TTC549 (cell line): ENCODE data around the gene PTGES3L.

Source experiments
- FAIRE-seq: peaks from 2 replicates; lab custom pipeline; 2012; peaks lifted over from hg19 to GRCh38; lab: Jason Lieb, UNC

PTGES3L gene

DNA sequence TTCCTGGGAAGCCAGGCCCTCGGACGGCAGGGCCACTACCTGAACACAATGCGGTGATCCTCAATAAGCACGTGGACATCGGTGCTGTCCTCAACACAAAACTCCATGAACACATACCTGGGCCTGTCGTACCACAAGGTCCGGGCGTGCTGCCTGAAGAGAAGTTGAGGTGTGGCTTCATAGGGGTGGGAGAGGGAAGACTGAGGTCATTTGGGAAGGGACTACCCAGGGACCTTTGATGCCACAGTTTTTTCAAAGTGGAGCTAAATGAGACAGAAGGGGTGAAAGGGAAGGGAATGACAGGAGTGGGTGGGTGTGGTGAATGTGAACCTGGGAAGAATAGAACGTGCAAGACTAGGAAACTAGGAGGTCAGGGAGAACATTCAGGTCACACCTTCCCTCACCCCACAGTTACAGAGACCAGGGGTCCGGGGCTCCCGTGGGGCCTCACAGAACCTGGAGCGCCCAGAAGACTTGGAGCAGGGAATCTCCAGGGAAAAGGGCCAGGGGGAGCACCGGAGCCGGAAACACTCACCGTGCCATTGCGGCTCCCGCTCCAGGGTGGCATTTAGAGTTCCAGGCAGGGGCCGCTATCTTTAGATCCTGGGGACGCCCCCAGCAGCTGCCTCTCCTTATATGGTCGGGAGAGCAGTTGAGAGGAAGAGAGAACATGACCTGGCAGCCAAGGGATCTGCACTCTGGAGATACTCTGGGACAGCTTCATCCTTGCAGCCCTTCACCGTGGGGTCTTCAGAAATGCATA, at the start of gene PTGES3L:
Gene PTGES3L, minus strand, starts transcription at position 570 of the 763 bp plus-strand sequence. Its CDS starts 27 bp downstream, at position 543.
- no peak for FAIRE-seq

DNA sequence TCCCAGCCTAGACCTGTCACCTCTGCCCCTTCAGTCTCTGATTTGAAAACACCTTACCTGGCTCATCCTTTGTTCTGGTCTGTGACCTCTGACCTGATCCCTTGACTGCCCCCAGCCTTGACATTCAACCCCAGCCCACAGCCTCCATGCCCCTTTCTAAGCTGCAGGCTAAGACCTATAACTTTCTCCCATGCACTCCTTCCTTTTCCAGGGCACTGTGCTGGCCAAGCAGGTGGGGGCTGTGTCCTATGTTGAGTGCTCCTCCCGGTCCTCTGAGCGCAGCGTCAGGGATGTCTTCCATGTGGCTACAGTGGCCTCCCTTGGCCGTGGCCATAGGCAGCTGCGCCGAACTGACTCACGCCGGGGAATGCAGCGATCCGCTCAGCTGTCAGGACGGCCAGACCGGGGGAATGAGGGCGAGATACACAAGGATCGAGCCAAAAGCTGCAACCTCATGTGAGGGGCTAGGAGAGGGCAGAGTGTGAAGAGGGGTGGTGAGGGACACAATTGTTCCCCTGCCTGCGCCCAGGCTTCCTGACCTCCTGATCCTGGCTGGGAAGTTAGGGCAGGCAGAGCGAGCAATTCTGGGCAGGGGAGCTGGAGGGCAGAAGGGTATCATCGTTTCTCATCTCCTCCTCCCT, 48.5 kb upstream of the PTGES3L start:
- no peak for FAIRE-seq

DNA sequence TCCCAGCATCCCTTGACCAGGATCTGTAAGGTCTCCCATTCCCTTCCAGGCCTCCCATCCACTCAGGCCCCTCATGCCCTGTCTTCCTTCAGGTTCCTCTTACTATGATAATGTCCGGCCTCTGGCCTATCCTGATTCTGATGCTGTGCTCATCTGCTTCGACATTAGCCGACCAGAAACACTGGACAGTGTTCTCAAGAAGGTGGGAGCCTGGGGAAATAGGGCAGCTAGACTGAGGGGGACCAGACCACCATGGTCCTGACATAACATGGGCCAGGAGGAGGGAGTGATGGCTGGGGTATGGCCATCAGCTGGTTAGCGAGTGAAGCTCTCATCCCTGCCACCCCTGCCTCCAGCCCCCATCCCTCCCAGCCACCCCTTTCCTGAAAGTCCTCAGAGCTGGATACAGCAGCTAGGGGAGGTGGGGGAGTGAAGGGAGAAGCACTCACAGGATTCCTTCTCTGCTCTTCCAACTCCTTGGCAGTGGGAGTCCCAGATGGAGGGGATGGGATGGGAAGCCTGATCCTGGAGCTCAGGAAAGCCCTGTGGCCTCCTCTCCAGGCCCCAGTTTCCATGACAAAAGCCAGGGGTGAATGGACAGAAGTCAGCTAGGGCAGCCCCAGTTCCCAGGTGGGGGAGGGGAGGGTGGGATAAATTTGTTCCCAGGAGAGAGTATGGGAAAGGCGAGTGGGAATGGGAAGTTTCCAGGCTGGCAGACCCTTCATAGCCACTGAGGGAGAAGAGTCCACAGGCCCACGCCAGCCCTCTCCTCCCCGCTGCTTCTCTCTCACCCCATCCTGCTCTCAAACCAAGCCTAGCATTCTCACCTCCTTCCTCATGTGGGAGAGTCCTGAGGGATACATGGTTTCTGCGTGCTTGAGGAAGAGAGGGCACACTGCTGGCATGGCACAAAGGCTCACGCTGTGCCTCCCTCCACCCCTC, 47.5 kb upstream of the PTGES3L start:
- FAIRE-seq, result no peak

DNA sequence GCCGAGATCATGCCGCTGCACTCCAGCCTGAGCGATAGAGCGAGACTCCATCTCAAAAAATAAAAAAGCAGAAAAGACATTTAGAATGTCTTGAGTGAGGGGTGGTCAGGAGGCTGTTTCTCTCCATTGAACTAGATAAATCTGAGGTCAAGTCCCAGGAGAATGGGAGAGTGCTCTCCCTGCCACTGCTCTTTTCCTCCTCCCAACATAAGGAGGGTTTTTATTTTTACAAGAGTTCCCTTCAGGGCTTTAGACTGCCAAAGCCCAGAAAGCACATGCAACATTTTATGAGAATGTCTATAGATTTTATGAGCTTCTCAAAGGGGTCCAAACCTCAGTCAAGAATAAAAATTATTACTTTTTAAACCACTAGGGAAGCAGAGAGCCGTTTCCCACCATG, 46.7 kb upstream of the PTGES3L start:
- no peak for FAIRE-seq

DNA sequence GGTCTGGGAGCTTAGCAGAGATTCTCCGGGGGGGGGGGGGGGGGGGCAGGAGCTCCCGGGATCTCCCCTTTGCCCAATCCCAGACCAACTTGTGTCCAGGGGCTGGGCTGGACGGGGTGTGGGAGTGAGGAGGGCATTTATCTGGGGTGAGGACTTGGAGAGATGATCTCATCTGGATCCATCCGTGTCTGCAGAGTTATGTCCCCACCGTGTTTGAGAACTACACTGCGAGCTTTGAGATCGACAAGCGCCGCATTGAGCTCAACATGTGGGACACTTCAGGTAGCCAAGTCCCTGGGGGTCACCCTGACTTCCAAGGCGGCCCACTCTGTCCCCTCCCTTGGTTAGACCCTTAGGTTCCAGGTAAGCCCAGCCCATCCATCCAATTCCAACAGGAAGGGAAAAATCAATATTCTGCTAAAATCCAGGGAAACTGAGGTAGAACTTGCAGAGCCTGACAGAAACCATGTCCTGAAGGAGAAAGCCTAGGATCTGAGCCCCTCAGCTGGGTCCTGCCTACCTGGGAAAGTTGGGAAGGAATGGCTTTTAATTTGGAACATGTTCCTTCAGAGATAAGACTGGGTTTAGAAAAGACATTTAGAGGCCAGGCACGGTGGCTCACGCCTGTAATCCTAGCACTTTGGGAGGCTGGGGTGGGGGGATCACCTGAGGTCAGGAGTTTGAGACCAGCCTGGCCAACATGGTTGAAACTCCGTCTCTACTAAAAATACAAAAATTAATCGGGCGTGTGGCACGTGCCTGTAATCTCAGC, 46.1 kb upstream of the PTGES3L start:
- no peak for FAIRE-seq

DNA sequence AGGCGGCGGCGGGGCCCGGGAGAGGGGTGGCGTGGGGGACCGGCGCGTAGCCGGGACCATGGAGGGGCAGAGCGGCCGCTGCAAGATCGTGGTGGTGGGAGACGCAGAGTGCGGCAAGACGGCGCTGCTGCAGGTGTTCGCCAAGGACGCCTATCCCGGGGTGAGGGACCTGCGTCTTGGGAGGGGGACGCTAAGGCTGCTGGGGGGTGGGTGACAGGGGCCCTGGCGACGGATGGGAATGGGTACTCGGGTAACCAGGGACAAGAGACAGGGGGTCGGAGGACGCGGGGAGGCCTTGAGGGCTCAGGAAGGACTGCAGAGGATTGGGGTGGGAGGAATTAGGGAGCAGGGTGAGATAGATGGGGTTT, 45.4 kb upstream of the PTGES3L start:
- no peak for FAIRE-seq

DNA sequence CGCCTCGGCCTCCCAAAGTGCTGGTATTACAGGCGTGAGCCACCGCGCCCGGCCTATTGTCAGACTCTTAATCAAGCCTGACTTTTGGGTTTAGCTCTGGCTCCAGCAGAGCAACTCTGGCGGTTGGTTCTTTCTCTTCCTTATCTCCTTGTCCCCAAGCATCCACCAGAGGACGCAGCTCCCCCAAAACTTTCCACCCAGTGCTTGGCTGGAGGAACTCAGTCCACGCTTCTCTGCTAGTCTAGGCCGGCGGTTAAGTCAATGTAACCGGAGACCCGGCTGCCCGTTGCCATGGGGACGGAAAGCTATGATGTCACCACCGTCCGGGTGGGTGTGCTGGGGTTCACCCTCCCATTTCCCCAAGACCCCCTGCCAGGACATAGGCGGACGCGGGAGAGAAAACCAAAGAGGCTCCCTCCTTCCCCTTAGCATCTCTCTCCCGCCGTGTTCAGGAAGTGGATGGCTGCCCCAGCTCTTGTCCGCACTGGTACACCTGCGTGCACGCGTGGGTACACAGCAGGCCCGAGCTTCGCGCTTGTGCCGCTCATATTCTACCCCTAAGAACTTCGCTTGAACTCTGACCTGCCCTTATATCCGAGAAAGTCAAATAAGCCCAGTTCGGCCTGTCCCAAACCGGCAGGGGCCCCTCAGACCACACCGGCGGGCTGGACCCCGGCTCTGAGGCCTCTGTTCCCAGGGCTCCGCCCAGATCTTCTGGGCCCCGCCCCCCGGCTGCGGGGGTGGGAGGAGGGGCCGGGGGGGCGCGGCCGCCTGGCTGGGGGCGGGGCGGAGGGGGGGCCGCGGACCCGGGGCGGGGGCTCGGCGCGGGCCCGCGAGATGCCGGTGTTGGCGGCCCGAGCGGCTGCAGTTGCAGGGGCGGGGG, 44.8 kb upstream of the PTGES3L start, which contains the start of gene RND2:
Gene RND2, plus strand, starts transcription at position 825 of the 883 bp plus-strand sequence. CDS start 117 bp downstream, outside the sequence.
- no peak for FAIRE-seq

DNA sequence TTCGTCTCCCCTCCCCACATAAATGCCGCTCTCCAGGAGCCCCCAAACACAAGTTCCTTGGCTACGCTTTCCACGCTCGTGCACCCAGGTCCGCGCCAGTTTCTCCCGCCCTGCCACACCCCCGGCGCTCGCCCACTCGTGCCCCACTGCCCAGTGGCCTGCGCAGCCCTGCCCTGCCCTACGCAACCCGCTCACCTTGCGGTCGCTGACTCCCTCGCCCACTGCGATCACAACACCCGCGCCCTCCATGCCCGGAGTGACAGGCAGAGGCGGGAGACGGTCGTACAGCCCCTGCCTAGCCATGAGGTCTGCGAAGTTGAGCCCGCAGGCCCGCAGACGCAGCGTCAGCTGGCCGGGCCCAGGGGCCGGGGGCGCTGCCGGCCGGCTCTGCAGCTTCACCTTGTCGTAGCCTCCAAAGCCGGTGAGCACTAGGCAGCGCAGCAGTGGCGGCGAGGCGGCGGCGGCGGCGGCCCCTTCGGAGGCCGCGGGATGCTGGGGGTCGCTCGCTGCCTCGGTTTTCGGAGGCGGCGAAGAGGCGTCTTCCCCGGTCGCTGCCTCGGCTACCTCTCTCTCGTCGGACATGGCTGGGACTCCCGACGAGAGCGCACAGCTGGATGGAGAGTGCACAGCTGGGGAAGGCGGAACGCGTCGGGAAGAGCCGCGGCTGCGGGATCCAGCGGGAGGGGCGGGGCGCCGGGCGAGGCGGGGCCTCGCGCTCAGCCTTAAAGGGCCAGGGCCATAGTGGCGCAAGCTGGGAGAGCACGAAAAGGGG, 42.0 kb upstream of the PTGES3L start, which contains the start of gene VAT1:
Gene VAT1, minus strand, starts transcription at position 645 of the 772 bp plus-strand sequence. Its CDS starts 63 bp downstream, at position 582.
- no peak for FAIRE-seq

DNA sequence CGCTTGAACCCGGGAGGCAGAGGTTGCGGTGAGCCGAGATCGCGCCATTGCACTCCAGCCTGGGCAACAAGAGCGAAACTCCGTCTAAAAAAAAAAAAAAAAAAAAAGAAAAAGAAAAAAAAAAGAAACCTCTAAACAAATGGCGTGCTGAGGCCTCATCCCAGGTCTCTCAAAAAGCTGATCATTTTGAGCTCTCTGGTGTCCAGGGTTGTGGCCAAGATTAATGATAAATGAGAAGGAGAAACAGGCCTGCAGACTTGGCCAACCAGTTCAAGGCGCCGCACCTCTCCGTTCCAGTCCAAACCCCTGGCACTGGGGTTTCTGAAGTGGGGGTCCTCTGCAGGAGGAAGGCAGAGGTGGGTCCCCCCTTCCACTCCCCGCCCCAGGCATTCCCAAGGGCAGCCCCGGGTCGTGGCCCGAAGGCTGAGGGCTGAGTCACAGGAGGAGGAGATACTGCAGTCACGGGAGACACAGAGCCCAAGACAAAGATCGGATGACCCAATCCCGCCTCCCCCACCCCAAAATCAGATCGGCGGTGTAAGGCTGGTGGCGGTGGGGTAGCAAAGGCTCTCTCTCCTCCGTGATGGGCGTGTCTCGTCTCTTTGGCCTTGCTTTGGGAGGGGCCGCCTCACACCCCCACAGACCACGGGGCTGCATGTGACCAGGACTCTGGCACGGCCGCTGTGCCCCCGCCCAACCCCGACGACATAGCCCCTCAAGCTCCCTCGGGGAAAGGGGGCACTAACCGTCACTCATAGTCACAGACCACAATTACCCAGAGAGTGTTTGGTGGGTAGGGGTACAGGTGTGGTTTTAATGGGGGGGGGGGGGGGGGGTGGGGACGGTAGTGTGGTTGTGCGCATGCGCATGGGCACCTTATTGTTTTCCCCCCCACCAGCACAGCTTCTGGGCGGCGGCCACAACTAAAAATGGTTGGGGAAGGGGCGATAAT, 41.2 kb upstream of the PTGES3L start:
- no peak for FAIRE-seq

DNA sequence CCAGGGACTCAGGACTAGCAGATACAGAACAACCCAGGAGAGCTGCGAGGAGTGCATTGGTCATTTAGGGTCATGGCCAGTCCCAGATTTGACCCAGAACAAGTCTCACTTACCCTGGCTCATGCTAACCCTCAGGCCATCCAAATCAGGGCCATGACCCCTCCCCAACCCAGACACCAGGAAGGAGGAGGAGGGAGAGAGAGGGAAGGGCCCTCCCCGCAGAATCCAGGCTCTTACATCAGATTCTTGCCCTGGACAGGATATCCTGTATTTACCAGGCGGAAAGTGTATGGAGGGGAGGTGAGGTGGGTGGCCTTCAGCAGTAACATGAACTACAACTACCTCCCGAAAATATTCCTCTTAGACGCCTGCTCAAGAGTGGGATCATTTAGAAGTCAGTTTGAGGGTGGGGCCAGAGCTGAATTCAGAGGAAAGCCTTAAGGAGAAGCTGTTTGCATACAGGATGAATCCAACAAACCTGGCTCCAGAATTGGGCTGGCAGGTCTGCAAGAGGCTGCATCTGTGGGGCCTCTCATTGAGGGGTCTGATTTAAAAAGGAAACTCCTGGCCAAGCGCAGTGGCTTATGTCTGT, 40.2 kb upstream of the PTGES3L start:
- no peak for FAIRE-seq

DNA sequence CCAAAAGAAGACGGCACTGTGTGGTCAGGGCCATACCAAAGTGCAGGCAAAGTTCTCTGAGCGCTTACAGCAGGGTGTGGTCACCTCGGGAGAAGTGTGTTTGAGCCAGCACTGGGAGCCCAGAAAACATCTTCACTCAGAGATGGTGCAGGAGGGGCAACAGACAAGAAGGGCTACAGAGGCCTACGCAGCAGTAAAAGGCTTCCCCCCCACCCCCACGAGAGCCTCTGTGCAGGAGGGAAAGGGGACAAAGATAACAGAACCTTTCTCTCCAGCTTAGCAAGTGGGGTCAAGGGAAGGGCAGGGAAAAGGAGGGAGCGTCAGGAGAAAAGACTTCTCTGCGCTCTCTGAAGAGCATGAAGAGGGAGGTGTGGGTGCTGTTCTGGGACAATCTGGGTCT, 39.5 kb upstream of the PTGES3L start:
- FAIRE-seq, result no peak

DNA sequence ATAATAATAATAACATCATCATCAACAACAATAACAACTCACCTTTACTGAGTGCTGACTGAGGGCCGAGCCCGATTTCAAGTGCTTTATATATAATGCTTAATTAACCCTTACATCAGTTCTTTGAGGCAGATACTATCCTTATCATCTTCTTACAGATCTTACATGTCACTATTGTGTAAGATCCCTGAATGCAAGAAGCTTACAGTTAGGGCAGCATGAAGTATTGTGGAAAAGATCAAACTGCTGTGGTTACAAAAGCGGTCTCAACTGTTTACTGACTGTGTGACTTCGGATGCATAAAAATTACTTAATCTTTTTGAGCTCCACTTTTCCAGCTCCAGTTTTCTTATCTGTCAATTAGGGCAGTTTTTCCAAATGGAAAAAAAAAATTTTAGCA, 39.1 kb upstream of the PTGES3L start:
- FAIRE-seq, result no peak

DNA sequence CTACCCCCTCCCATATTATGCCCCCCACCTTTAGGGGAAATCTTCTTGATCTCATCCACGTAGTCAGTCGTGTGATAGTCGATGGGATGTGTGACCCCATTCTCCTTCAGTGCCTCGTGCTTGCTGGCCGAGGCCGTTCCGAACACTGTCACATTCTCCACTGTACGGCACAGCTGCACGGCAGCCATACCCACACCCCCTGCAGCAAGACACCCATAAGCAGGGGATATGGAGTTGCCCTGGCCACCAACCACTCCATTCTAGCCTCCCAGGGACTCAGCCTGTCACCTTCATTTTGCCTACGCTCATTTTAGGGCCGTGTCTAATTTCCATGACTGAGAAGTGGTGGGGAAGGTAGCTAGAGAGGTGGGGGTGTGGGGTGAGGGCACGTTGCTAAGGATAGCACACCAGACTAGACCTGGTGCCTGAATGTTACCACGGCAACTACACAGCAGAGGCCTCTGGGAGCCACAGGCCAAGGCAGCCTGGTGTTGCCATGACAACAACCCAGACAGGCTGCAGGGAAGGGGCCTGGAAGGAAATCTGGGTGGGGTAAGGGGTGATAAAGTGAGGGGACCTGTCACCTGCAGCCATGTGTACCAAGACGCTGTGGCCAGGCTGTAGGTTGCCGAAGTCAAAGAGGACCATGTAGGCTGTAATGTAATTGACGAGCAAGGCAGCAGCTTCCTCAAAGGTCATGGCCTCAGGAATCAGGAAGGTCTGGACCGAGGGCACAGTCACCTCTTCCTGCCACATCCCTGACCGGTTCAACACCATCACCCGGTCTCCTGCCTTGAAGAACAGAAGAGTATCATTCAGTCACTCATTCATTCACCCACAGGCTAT, 38.4 kb upstream of the PTGES3L start:
- no peak for FAIRE-seq

DNA sequence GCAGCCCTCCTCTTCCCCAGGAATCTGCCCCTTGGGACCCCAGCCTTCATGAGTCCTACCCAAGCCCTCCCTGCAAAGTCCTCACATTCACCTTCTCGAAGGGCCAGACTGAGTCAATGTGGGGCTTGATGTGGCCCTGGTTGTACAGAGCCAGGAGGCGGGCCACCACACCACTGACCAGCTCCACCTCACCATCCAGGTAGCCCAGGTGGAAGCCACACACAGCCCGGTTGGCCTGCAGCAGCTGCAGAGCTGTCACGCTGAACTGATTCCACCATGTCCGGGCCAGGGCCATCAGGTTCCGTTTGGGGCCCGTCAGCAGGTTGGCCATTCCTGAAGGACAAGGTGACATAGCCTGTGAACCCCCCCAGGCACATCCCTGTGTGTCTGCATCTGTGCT, 36.3 kb upstream of the PTGES3L start:
- no peak for FAIRE-seq

DNA sequence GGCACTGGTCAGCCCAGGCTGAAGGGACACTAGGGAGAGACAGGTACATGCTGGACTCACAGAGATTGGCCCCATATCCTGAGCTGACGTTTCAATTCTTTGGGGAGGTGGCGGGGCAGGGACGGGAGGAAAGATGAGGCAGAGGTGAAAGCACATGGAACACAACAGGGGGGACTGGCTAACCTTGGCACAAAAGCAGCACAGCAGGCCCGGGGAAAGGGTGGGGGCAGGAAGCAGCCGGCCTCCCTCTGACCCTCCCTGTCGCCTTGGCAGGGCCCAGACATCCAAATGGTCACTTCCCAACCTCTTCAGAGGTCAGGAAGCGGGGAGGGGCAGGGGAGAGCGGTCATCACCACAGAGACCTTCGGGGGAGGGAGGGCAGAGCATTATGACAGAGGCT, 35.7 kb upstream of the PTGES3L start:
- FAIRE-seq, result no peak

DNA sequence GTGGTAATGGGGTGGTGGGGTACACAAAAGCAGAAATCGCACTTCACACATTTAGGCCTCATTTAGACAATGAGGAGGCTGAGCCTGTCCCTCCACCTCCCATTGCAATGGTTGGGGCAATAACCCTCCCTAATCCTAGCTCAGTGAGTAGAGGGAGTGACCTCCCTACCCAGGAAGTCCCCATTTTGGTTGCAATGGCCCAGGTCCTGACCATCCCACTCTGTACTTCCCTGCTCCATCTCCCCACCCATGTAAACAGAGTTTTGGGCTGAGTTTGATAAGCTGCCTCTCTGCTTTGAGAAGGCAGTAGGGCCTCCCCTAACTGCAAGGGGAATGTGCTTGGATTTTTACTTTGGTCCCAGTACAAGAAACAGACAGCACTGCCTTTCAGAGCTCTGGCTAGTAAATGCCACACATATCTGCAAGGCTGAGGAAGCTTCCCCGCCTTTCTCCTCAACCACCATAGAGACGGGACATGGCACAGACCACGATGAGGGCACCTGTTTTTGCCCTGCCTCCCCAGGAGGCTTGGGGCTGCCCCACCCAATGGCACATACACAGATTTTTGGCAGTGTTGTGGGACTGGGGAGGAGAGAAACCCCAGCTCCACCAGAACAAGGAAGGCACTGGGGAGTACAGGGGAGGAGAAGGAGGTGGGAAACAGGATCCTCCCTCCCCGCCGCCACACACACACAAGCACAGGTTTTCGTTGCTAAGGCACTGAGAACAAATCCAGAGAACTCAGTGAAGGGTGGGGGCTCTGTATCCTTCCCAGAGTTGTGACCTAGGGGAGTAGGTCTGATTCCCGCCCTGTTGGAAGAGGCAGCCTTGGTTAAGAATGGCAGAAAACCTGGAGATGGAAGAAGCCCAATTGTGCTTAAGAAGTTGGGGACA, 35.0 kb upstream of the PTGES3L start:
- FAIRE-seq, result no peak
